ENCODE data around the gene PCYT2. TPM values are rescaled to one million over a fixed set of nuclear protein-coding genes. Genes with fewer than 3 reads are reported as not detected.

Gene PCYT2
- total RNA-seq, 2 donors from 2014 or later: 66.8 to 70.9 TPM

GRCh38 chr17:81866440-81867169, 44.6 kb downstream of the PCYT2 start:
- Histone ChIP-seq H3K9me3 (ENCODE audit: control insufficient read depth, low read length) (no peaks in the 10 kb centered on the region), H3K27me3 (ENCODE audit: control insufficient read depth, insufficient read depth, low read length, poor library complexity, severe bottlenecking) (no peaks in the 10 kb centered on the region), H3K4me3 (ENCODE audit: low read length) (no peak overlapping the region), H3K36me3 (ENCODE audit: control insufficient read depth, insufficient read depth, low read length) (peaks cover 53% of the 10 kb centered on the region), H3K27ac (ENCODE audit: low read depth, low read length) (peak overlapping the region; percentile 78), H3K4me1 (ENCODE audit: control insufficient read depth, insufficient read depth, low read length) (no peaks in the 10 kb centered on the region), H3K9ac (ENCODE audit: extremely low read depth, low read length, poor library complexity, severe bottlenecking) (no peak overlapping the region)
- no peak for TF ChIP-seq CTCF (conservative IDR thresholded peaks at IDR 0.05)
- DNase-seq: no peak
- H3K4me3 Mint-ChIP-seq: no peak overlapping the region
- H3K36me3 Mint-ChIP-seq (ENCODE audit: low read depth): peaks cover 25% of the 10 kb centered on the region
- 95 to 96% methylated on average over 11 to 18 of the region's 18 CpGs for WGBS, 2 experiments (ENCODE audit: insufficient coverage in 1 of 2, insufficient read length in 1 of 2)
- H3K27me3 Mint-ChIP-seq (ENCODE audit: insufficient read depth): no peaks in the 10 kb centered on the region
- H3K9me3 Mint-ChIP-seq: no peaks in the 10 kb centered on the region
- peaks cover 6% of the 10 kb centered on the region for H3K4me1 Mint-ChIP-seq
- H3K27ac Mint-ChIP-seq: peak overlapping the region; percentile 68

- H3K27me3 Mint-ChIP-seq (ENCODE audit: insufficient read depth): no peaks in the 10 kb centered on the region
- no peak overlapping the region for H3K4me3 ChIP-seq (ENCODE audit: low read length)
- no peak overlapping the region for H3K4me3 Mint-ChIP-seq
- no peaks in the 10 kb centered on the region for H3K9me3 ChIP-seq (ENCODE audit: control insufficient read depth, low read length)
- H3K9me3 Mint-ChIP-seq: no peaks in the 10 kb centered on the region
- DNase-seq: no peak
- peaks cover 25% of the 10 kb centered on the region for H3K36me3 Mint-ChIP-seq (ENCODE audit: low read depth)
- H3K27me3 ChIP-seq (ENCODE audit: control insufficient read depth, insufficient read depth, low read length, poor library complexity, severe bottlenecking): no peaks in the 10 kb centered on the region
- TF ChIP-seq CTCF (conservative IDR thresholded peaks at IDR 0.05): no peak
- H3K9ac ChIP-seq (ENCODE audit: extremely low read depth, low read length, poor library complexity, severe bottlenecking): no peak overlapping the region
- 91 to 95% methylated on average over 13 to 18 of the region's 18 CpGs for WGBS, 2 experiments (ENCODE audit: insufficient coverage in 1 of 2, insufficient read length in 1 of 2)
- no peak overlapping the region for H3K27ac ChIP-seq (ENCODE audit: low read depth, low read length)
- H3K36me3 ChIP-seq (ENCODE audit: control insufficient read depth, insufficient read depth, low read length): peaks cover 53% of the 10 kb centered on the region
- H3K4me1 ChIP-seq (ENCODE audit: control insufficient read depth, insufficient read depth, low read length): no peaks in the 10 kb centered on the region
- peaks cover 6% of the 10 kb centered on the region for H3K4me1 Mint-ChIP-seq
- H3K27ac Mint-ChIP-seq: no peak overlapping the region
Observed at GRCh38 chr17:81865733-81866439, 45.3 kb downstream of the PCYT2 start.

- H3K36me3 ChIP-seq (ENCODE audit: control insufficient read depth, insufficient read depth, low read length): peaks cover 53% of the 10 kb centered on the region
- H3K27ac ChIP-seq (ENCODE audit: low read depth, low read length): no peak overlapping the region
- no peak for DNase-seq
- H3K4me1 ChIP-seq (ENCODE audit: control insufficient read depth, insufficient read depth, low read length): no peaks in the 10 kb centered on the region
- H3K9me3 ChIP-seq (ENCODE audit: control insufficient read depth, low read length): no peaks in the 10 kb centered on the region
- H3K27ac Mint-ChIP-seq: no peak overlapping the region
- TF ChIP-seq CTCF (conservative IDR thresholded peaks at IDR 0.05): no peak
- peaks cover 25% of the 10 kb centered on the region for H3K36me3 Mint-ChIP-seq (ENCODE audit: low read depth)
- no peaks in the 10 kb centered on the region for H3K27me3 Mint-ChIP-seq (ENCODE audit: insufficient read depth)
- no peak overlapping the region for H3K4me3 Mint-ChIP-seq
- no peaks in the 10 kb centered on the region for H3K9me3 Mint-ChIP-seq
- H3K9ac ChIP-seq (ENCODE audit: extremely low read depth, low read length, poor library complexity, severe bottlenecking): no peak overlapping the region
- H3K27me3 ChIP-seq (ENCODE audit: control insufficient read depth, insufficient read depth, low read length, poor library complexity, severe bottlenecking): no peaks in the 10 kb centered on the region
- peaks cover 6% of the 10 kb centered on the region for H3K4me1 Mint-ChIP-seq
- 94 to 98% methylated on average over 5 to 8 of the region's 8 CpGs for WGBS, 2 experiments (ENCODE audit: insufficient coverage in 1 of 2, insufficient read length in 1 of 2)
- no peak overlapping the region for H3K4me3 ChIP-seq (ENCODE audit: low read length)
Observed at GRCh38 chr17:81865358-81865732, 45.9 kb downstream of the PCYT2 start.
